HG03575 (cell line): Measurements from ENCODE around the gene PEAK1.
"Not testable (repeated sequence)": the region's sequence is repeated elsewhere in the genome, so short reads cannot be mapped to it uniquely, and the experiment has no call there.

Experiments used
- ATAC-seq: cut with Tn5 transposase; IDR thresholded peaks from one replicate; pipeline ENCODE4 v1.9.1; 2021; ENCODE audit not compliant: unreplicated experiment, insufficient number of reproducible peaks, low FRiP score; ENCODE audit errors: extremely low read depth

The PEAK1 gene

GRCh38 chr15:77276943-77277342, 143.0 kb downstream of the PEAK1 start:
- no peak for ATAC-seq

GRCh38 chr15:77276096-77276495, 143.8 kb downstream of the PEAK1 start:
- ATAC-seq, result no peak

- ATAC-seq, result not testable (repeated sequence)
These were observed 146.8 kb downstream of the PEAK1 start for GRCh38 chr15:77273136-77273535.

GRCh38 chr15:77266708-77267386, 153.1 kb downstream of the PEAK1 start:
- no peak for ATAC-seq

GRCh38 chr15:77255385-77255784, 164.5 kb downstream of the PEAK1 start:
- no peak for ATAC-seq

- no peak for ATAC-seq
These were observed 168.2 kb downstream of the PEAK1 start for GRCh38 chr15:77251662-77252061.

GRCh38 chr15:77247116-77247515, 172.8 kb downstream of the PEAK1 start:
- ATAC-seq, result no peak

GRCh38 chr15:77243716-77244401, 176.0 kb downstream of the PEAK1 start:
- no peak for ATAC-seq

- ATAC-seq, result no peak
These were observed 176.8 kb downstream of the PEAK1 start for GRCh38 chr15:77243135-77243534.

GRCh38 chr15:77239882-77240608, 179.9 kb downstream of the PEAK1 start:
- ATAC-seq, result no peak

- ATAC-seq, result no peak
These were observed 184.3 kb downstream of the PEAK1 start for GRCh38 chr15:77235566-77235965.

- no peak for ATAC-seq
These were observed 191.1 kb downstream of the PEAK1 start for GRCh38 chr15:77228828-77229227.

GRCh38 chr15:77226652-77227051, 193.3 kb downstream of the PEAK1 start:
- no peak for ATAC-seq

GRCh38 chr15:77225646-77226045, 194.3 kb downstream of the PEAK1 start:
- no peak for ATAC-seq

GRCh38 chr15:77225088-77225487, 194.8 kb downstream of the PEAK1 start:
- no peak for ATAC-seq

- ATAC-seq, result no peak
These were observed 195.6 kb downstream of the PEAK1 start for GRCh38 chr15:77224352-77224751.

- no peak for ATAC-seq
These were observed 198.2 kb downstream of the PEAK1 start for GRCh38 chr15:77221708-77222107.

GRCh38 chr15:77221174-77221573, 198.7 kb downstream of the PEAK1 start:
- no peak for ATAC-seq

GRCh38 chr15:77219841-77220240, 200.1 kb downstream of the PEAK1 start:
- no peak for ATAC-seq

- no peak for ATAC-seq
These were observed 210.7 kb downstream of the PEAK1 start for GRCh38 chr15:77209221-77209620.
